ENCODE results near the gene VPS50.
A peak's percentile ranks its signal among the peaks of the same experiment; 100 is the strongest.

Gene VPS50

DNA sequence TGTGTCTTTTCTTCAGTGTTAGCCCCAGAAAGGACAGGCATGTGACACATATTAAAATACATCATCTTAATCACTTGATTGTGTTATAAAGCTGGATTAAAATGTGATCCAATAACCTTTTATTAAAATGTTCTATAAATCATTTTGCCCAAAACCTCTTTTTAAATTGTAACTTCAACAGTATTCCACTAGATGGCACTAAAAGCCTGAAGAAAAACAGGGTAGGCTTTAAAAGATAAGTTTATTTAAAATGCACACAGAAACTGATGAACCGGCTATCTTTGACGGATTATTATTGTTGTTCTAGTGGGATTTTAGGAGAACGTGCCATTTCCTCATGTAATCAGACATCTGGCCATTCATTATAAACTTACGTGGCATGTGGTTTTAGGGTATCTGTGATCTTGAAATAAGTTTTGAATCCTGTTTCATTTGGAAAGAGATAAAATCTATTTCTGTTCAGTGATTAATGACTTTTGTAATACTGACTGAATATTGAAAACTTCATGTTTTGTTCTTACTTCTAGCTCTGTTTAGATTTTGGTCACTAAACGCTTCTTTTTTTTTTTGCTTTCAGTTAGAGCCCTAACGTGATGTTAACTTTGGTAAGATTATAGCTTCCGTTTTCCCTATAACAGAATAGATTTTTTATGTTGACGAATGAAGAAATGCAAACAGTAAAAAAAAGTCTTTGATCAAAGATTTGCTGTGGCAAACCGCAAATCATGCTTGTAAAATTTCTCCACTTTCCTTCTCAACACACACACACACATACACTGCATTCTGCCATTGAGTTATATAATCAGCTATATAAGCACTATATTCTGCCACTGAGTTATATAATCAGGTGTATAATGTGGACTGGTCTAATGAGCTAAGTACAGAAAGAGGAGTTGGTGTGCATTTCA, 13.6 kb downstream of the VPS50 start:
- Mint-ChIP-seq H3K36me3 (ENCODE audit: low read depth) (no peaks in the 10 kb centered on the region), H3K9me3 (no peaks in the 10 kb centered on the region), H3K4me1 (no peaks in the 10 kb centered on the region)

DNA sequence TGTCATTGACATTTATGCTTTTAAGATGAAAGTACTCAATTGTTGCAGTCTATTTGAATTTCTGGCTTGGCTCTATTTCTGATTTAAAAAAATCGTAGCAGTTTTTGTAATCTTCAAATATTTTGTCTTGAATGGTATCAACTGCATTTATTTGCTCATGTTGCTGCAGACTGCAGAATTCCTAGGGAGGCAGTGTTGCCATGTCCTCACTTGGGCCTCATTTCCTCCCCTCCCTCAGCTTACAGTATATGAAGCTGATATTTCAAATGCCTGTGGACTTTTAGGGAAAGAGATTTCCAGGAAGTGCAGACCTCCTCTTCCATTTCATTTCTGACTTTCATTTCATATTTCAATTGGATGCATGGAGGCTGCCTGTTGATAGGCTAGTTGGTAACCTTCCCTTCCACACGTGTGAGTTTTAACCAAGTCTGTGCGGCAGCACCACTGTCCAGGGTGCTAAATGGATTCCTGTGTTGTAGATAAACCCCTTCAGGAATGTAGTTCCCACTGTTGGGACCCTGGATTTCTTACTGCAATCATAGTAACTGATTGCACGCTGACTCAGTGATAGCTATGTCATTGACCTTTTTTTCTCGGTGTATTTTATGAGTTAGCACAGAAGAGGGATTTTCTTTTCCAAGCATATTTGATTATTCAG, 17.5 kb downstream of the VPS50 start:
- Mint-ChIP-seq H3K9me3 (no peaks in the 10 kb centered on the region), H3K27me3 (ENCODE audit: low read depth) (no peaks in the 10 kb centered on the region), H3K4me1 (no peaks in the 10 kb centered on the region), H3K36me3 (ENCODE audit: low read depth) (no peaks in the 10 kb centered on the region), H3K27ac (no peak overlapping the region), H3K4me3 (no peak overlapping the region)
- TF ChIP-seq, protein P1, sequence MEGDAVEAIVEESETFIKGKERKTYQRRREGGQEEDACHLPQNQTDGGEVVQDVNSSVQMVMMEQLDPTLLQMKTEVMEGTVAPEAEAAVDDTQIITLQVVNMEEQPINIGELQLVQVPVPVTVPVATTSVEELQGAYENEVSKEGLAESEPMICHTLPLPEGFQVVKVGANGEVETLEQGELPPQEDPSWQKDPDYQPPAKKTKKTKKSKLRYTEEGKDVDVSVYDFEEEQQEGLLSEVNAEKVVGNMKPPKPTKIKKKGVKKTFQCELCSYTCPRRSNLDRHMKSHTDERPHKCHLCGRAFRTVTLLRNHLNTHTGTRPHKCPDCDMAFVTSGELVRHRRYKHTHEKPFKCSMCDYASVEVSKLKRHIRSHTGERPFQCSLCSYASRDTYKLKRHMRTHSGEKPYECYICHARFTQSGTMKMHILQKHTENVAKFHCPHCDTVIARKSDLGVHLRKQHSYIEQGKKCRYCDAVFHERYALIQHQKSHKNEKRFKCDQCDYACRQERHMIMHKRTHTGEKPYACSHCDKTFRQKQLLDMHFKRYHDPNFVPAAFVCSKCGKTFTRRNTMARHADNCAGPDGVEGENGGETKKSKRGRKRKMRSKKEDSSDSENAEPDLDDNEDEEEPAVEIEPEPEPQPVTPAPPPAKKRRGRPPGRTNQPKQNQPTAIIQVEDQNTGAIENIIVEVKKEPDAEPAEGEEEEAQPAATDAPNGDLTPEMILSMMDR (IDR thresholded peaks at IDR 0.05; ENCODE audit: unreplicated experiment in 3 of 3) = no peak

More for the DNA sequence above, 13.6 kb downstream of the VPS50 start:
- TF ChIP-seq, protein P1 (IDR thresholded peaks at IDR 0.05; ENCODE audit: unreplicated experiment in 3 of 3) = peak; percentile 54 to 74 (median 61)
- H3K4me3 Mint-ChIP-seq = no peak overlapping the region
- no peaks in the 10 kb centered on the region for H3K27me3 Mint-ChIP-seq (ENCODE audit: low read depth)
- no peak overlapping the region for H3K27ac Mint-ChIP-seq

DNA sequence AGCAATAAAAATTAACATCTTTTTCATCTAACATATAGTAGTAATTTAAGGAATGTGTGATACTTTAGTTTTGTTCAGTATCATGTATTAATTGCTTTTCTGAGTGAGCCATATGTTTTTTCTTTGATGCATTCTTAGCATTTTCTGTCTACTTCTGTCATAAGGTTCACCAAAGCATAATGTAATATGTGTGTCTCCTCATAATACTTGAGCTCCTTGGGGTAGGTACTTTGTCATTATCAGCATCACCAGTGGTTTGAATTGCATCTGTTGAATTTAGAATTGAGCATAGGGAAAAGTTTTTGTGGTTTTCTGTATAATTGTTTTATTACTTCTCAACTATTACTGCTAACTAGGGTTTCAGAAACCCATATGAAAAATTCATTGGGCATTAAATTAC, 26.5 kb downstream of the VPS50 start:
- H3K4me1 Mint-ChIP-seq = no peaks in the 10 kb centered on the region
- H3K4me3 Mint-ChIP-seq = no peak overlapping the region
- no peaks in the 10 kb centered on the region for H3K36me3 Mint-ChIP-seq (ENCODE audit: low read depth)
- no peak overlapping the region for H3K27ac Mint-ChIP-seq
- TF ChIP-seq, protein P1 (IDR thresholded peaks at IDR 0.05; ENCODE audit: unreplicated experiment in 3 of 3) = no peak
- H3K9me3 Mint-ChIP-seq = no peaks in the 10 kb centered on the region
- H3K27me3 Mint-ChIP-seq (ENCODE audit: low read depth) = no peaks in the 10 kb centered on the region

DNA sequence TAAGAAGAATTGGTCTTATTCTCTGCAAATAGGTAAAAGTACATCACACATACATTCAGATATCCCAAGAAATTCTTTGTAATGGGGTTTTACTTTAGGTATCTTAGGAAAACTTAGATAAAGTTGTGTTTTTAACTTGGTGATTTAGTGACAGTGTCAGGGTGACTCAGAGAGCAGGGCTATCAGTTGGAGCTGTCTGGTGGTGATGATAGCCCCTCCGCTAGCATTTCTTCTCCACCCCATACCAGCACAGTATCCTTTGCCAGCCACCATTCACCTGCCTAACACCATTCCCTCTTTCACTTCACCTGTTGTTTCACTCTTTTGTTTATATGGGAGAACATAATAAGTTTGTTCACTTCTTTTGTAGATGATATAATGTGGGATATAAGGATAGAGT, 30.4 kb downstream of the VPS50 start:
- H3K27ac Mint-ChIP-seq = no peak overlapping the region
- TF ChIP-seq, protein P1 (IDR thresholded peaks at IDR 0.05; ENCODE audit: unreplicated experiment in 3 of 3) = no peak
- no peak overlapping the region for H3K4me3 Mint-ChIP-seq
- H3K9me3 Mint-ChIP-seq = no peaks in the 10 kb centered on the region
- no peaks in the 10 kb centered on the region for H3K4me1 Mint-ChIP-seq
- H3K27me3 Mint-ChIP-seq (ENCODE audit: low read depth) = no peaks in the 10 kb centered on the region
- no peaks in the 10 kb centered on the region for H3K36me3 Mint-ChIP-seq (ENCODE audit: low read depth)

DNA sequence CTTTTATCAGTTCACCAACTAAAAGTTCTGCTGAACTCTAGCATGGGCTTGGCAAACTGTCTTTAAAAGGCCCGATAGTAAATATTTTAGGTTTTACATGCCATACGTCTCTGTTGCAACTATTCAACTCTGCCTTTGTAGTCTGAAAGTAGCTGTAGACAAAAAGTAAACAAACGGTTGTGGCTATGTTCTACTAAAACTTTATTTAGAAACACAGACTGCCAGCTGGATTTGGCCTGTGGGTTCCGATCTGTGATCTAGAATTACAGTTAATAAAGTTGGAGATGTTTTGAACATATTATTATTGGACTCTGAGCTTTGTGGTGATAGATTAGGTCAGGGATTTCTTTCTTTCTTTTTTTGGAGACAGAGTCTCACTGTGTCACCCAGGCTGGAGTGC, 33.1 kb downstream of the VPS50 start:
- H3K9me3 Mint-ChIP-seq = no peaks in the 10 kb centered on the region

More for the DNA sequence above, 33.1 kb downstream of the VPS50 start:
- TF ChIP-seq, protein P1 (IDR thresholded peaks at IDR 0.05; ENCODE audit: unreplicated experiment in 3 of 3) = no peak
- Mint-ChIP-seq H3K27ac (no peak overlapping the region), H3K27me3 (ENCODE audit: low read depth) (no peaks in the 10 kb centered on the region), H3K4me1 (no peaks in the 10 kb centered on the region), H3K36me3 (ENCODE audit: low read depth) (no peaks in the 10 kb centered on the region), H3K4me3 (no peak overlapping the region)

All from nephron (organoid).